ENCODE results near the gene CECR2.

GRCh38 chr22:17472932-17473331 lies 103.7 kb downstream of the CECR2 start:
- TF ChIP-seq EZH2 (IDR thresholded peaks at IDR 0.05) (no peak), POLR2AphosphoS5 (IDR thresholded peaks at IDR 0.05; ENCODE audit: borderline replicate concordance, low read depth, low read length) (no peak)

Measured in SK-N-MC (cell line).